Measurements from ENCODE around the gene LKAAEAR1.

GRCh38 chr20:64106435-64106961 lies 22.3 kb upstream of the LKAAEAR1 start:
- no peak for TF ChIP-seq CTCF (IDR thresholded peaks at IDR 0.05)
- no peak for TF ChIP-seq EP300 (IDR thresholded peaks at IDR 0.05)
- no peak for TF ChIP-seq POLR2AphosphoS5 (IDR thresholded peaks at IDR 0.05)
